ENCODE data around the gene EPG5.

EPG5 gene

DNA sequence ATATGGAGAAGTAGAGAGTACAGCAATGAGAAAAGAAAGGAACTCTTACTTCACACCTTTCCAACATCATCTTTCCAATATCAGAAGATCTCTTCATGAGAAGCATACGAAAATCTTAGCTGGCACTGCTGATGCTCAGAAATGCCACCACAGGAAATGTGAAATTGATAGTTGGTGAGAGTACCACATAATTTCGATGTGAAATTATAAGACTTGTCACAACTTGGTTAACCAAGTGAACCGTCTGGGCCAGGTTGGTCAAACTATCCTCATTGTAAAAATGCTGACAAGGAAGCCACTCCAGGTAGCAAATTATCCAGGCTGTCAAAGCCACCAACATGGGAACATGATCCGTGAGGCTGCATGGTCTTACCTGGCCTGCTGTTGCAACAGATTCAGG lies 66.5 kb downstream of the EPG5 start:
- no peak for DNase-seq
- Histone ChIP-seq H3K4me1 (ENCODE audit: control insufficient read depth, insufficient read depth, low read length, poor library complexity, severe bottlenecking) (no peaks in the 10 kb centered on the region), H3K4me3 (ENCODE audit: insufficient read depth, low read depth, low read length, poor library complexity, severe bottlenecking) (no peak overlapping the region), H3K9me3 (ENCODE audit: control insufficient read depth, low read length) (no peaks in the 10 kb centered on the region), H3K27ac (ENCODE audit: insufficient read depth, low read length, poor library complexity, severe bottlenecking) (no peak overlapping the region), H3K36me3 (ENCODE audit: control insufficient read depth, insufficient read depth, low read length) (peaks cover 72% of the 10 kb centered on the region), H3K27me3 (replicated peaks; ENCODE audit: control insufficient read depth, insufficient read depth, low read length, poor library complexity, severe bottlenecking) (no peaks in the 10 kb centered on the region)

GRCh38 chr18:45896991-45897390 lies 70.1 kb downstream of the EPG5 start:
- H3K36me3 ChIP-seq (ENCODE audit: control insufficient read depth, insufficient read depth, low read length) = peaks cover 60% of the 10 kb centered on the region
- no peak for DNase-seq
- H3K4me1 ChIP-seq (ENCODE audit: control insufficient read depth, insufficient read depth, low read length, poor library complexity, severe bottlenecking) = no peaks in the 10 kb centered on the region

DNA sequence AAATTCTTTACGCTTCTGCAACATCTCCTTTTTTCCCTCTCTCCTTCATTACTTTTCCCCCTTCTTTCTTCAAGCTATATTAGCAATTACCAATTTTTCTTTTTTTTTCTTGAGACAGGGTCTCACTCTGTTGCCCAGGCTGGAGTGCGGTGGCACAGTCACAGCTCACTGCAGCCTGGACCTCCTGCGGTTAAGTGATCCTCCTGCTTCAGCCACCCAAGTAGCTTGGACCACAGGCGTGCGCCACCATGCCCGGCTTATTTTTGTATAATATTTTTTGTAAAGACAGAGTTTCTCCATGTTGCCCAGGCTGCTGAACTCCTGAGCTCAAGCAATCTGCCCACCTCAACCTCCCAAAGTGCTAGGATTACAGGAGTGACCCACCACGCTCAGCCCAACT lies 70.7 kb downstream of the EPG5 start:
- Histone ChIP-seq H3K4me1 (ENCODE audit: control insufficient read depth, insufficient read depth, low read length, poor library complexity, severe bottlenecking) (no peaks in the 10 kb centered on the region), H3K36me3 (ENCODE audit: control insufficient read depth, insufficient read depth, low read length) (peaks cover 55% of the 10 kb centered on the region), H3K27me3 (replicated peaks; ENCODE audit: control insufficient read depth, insufficient read depth, low read length, poor library complexity, severe bottlenecking) (no peaks in the 10 kb centered on the region), H3K4me3 (ENCODE audit: insufficient read depth, low read depth, low read length, poor library complexity, severe bottlenecking) (no peak overlapping the region), H3K9me3 (ENCODE audit: control insufficient read depth, low read length) (no peaks in the 10 kb centered on the region), H3K27ac (ENCODE audit: insufficient read depth, low read length, poor library complexity, severe bottlenecking) (no peak overlapping the region)
- DNase-seq = no peak

More at GRCh38 chr18:45896991-45897390, 70.1 kb downstream of the EPG5 start:
- no peak overlapping the region for H3K27ac ChIP-seq (ENCODE audit: insufficient read depth, low read length, poor library complexity, severe bottlenecking)
- H3K27me3 ChIP-seq (replicated peaks; ENCODE audit: control insufficient read depth, insufficient read depth, low read length, poor library complexity, severe bottlenecking) = no peaks in the 10 kb centered on the region
- H3K9me3 ChIP-seq (ENCODE audit: control insufficient read depth, low read length) = no peaks in the 10 kb centered on the region
- H3K4me3 ChIP-seq (ENCODE audit: insufficient read depth, low read depth, low read length, poor library complexity, severe bottlenecking) = no peak overlapping the region

GRCh38 chr18:45895339-45895738 lies 71.8 kb downstream of the EPG5 start:
- H3K36me3 ChIP-seq (ENCODE audit: control insufficient read depth, insufficient read depth, low read length) = peaks cover 45% of the 10 kb centered on the region
- no peak overlapping the region for H3K4me3 ChIP-seq (ENCODE audit: insufficient read depth, low read depth, low read length, poor library complexity, severe bottlenecking)
- DNase-seq = no peak
- no peaks in the 10 kb centered on the region for H3K9me3 ChIP-seq (ENCODE audit: control insufficient read depth, low read length)
- no peak overlapping the region for H3K27ac ChIP-seq (ENCODE audit: insufficient read depth, low read length, poor library complexity, severe bottlenecking)
- H3K27me3 ChIP-seq (replicated peaks; ENCODE audit: control insufficient read depth, insufficient read depth, low read length, poor library complexity, severe bottlenecking) = no peaks in the 10 kb centered on the region
- H3K4me1 ChIP-seq (ENCODE audit: control insufficient read depth, insufficient read depth, low read length, poor library complexity, severe bottlenecking) = no peaks in the 10 kb centered on the region

- no peak overlapping the region for H3K27ac ChIP-seq (ENCODE audit: insufficient read depth, low read length, poor library complexity, severe bottlenecking)
- peaks cover 45% of the 10 kb centered on the region for H3K36me3 ChIP-seq (ENCODE audit: control insufficient read depth, insufficient read depth, low read length)
- no peaks in the 10 kb centered on the region for H3K4me1 ChIP-seq (ENCODE audit: control insufficient read depth, insufficient read depth, low read length, poor library complexity, severe bottlenecking)
- H3K9me3 ChIP-seq (ENCODE audit: control insufficient read depth, low read length) = no peaks in the 10 kb centered on the region
- no peak overlapping the region for H3K4me3 ChIP-seq (ENCODE audit: insufficient read depth, low read depth, low read length, poor library complexity, severe bottlenecking)
- no peaks in the 10 kb centered on the region for H3K27me3 ChIP-seq (replicated peaks; ENCODE audit: control insufficient read depth, insufficient read depth, low read length, poor library complexity, severe bottlenecking)
- no peak for DNase-seq
Measured at GRCh38 chr18:45894818-45895217, 72.3 kb downstream of the EPG5 start.

GRCh38 chr18:45891806-45892205 lies 75.3 kb downstream of the EPG5 start:
- no peaks in the 10 kb centered on the region for H3K4me1 ChIP-seq (ENCODE audit: control insufficient read depth, insufficient read depth, low read length, poor library complexity, severe bottlenecking)
- H3K4me3 ChIP-seq (ENCODE audit: insufficient read depth, low read depth, low read length, poor library complexity, severe bottlenecking) = no peak overlapping the region
- no peak for DNase-seq
- H3K27ac ChIP-seq (ENCODE audit: insufficient read depth, low read length, poor library complexity, severe bottlenecking) = no peak overlapping the region
- H3K36me3 ChIP-seq (ENCODE audit: control insufficient read depth, insufficient read depth, low read length) = peaks cover 41% of the 10 kb centered on the region
- no peaks in the 10 kb centered on the region for H3K27me3 ChIP-seq (replicated peaks; ENCODE audit: control insufficient read depth, insufficient read depth, low read length, poor library complexity, severe bottlenecking)
- no peaks in the 10 kb centered on the region for H3K9me3 ChIP-seq (ENCODE audit: control insufficient read depth, low read length)

GRCh38 chr18:45890606-45891005 lies 76.5 kb downstream of the EPG5 start:
- Histone ChIP-seq H3K4me3 (ENCODE audit: insufficient read depth, low read depth, low read length, poor library complexity, severe bottlenecking) (no peak overlapping the region), H3K36me3 (ENCODE audit: control insufficient read depth, insufficient read depth, low read length) (peaks cover 30% of the 10 kb centered on the region), H3K4me1 (ENCODE audit: control insufficient read depth, insufficient read depth, low read length, poor library complexity, severe bottlenecking) (no peaks in the 10 kb centered on the region), H3K27me3 (replicated peaks; ENCODE audit: control insufficient read depth, insufficient read depth, low read length, poor library complexity, severe bottlenecking) (no peaks in the 10 kb centered on the region), H3K9me3 (ENCODE audit: control insufficient read depth, low read length) (no peaks in the 10 kb centered on the region), H3K27ac (ENCODE audit: insufficient read depth, low read length, poor library complexity, severe bottlenecking) (no peak overlapping the region)
- no peak for DNase-seq

DNA sequence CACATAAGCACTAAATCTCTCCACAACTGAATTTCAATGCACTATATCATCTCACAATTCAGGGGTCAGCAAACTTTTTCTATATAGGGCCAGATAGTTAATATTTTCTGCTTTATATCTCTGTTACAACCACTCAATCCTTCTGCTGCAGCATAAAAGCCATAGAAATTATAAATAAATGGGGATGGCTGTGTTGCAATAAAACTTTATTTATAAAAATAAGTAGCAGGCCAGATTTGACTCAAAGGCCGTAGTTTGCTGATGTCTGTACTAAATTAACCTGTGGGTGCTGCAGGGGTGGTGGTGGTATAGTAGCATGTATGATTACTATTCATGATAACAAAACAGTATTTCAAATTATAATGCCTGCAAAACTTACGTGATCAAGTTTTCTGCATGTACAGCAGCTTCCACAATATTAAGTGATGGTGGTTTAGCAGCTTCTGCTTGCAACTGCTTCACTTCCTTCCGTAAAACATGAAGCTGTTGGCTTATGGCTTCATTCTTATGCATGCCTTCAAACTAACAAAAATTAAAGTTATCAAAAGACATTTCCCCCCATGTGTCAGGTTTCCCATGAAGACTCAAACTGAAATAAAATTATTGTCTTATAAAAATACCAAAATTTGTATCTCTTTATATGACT lies 77.6 kb downstream of the EPG5 start:
- no peak overlapping the region for H3K4me3 ChIP-seq (ENCODE audit: insufficient read depth, low read depth, low read length, poor library complexity, severe bottlenecking)
- peaks cover 31% of the 10 kb centered on the region for H3K36me3 ChIP-seq (ENCODE audit: control insufficient read depth, insufficient read depth, low read length)
- no peaks in the 10 kb centered on the region for H3K27me3 ChIP-seq (replicated peaks; ENCODE audit: control insufficient read depth, insufficient read depth, low read length, poor library complexity, severe bottlenecking)
- no peak overlapping the region for H3K27ac ChIP-seq (ENCODE audit: insufficient read depth, low read length, poor library complexity, severe bottlenecking)
- no peaks in the 10 kb centered on the region for H3K9me3 ChIP-seq (ENCODE audit: control insufficient read depth, low read length)
- DNase-seq = no peak
- no peaks in the 10 kb centered on the region for H3K4me1 ChIP-seq (ENCODE audit: control insufficient read depth, insufficient read depth, low read length, poor library complexity, severe bottlenecking)

GRCh38 chr18:45887585-45887984 lies 79.5 kb downstream of the EPG5 start:
- no peaks in the 10 kb centered on the region for H3K4me1 ChIP-seq (ENCODE audit: control insufficient read depth, insufficient read depth, low read length, poor library complexity, severe bottlenecking)
- peaks cover 43% of the 10 kb centered on the region for H3K36me3 ChIP-seq (ENCODE audit: control insufficient read depth, insufficient read depth, low read length)
- H3K4me3 ChIP-seq (ENCODE audit: insufficient read depth, low read depth, low read length, poor library complexity, severe bottlenecking) = no peak overlapping the region
- no peak overlapping the region for H3K27ac ChIP-seq (ENCODE audit: insufficient read depth, low read length, poor library complexity, severe bottlenecking)
- H3K27me3 ChIP-seq (replicated peaks; ENCODE audit: control insufficient read depth, insufficient read depth, low read length, poor library complexity, severe bottlenecking) = no peaks in the 10 kb centered on the region
- no peak for DNase-seq
- no peaks in the 10 kb centered on the region for H3K9me3 ChIP-seq (ENCODE audit: control insufficient read depth, low read length)

DNA sequence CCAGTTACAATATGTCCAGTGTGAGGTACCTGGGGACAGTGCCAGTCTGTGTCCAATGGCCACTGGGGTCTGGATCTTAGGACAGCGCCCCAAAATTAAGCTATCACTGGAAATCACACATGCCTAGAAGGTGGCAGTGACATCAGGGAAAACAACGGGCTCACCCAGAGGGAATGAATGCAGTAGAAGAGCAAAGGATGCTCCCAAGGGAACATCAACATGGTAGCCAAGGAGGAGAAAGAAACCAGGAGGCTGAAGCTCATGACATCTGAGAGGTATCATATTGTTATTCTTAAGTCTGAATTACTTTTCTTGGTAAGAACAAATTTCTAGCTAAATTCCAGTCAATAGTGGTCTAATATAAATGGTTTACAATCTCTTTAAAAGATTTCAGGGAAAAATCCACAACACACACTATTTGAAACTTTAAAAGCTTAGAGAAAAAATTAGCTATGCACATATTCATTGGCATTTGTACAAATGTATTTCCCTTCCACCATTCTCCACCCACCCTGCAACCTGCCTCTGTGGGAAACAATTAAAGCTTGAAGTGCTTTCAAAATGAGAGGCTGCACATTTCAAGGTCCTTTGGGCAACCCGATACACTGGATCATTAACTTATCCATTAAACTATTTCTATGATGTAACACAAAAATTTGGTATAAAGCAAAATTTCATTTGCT lies 86.1 kb downstream of the EPG5 start:
- DNase-seq = no peak
- Histone ChIP-seq H3K9me3 (ENCODE audit: control insufficient read depth, low read length) (no peaks in the 10 kb centered on the region), H3K4me1 (ENCODE audit: control insufficient read depth, insufficient read depth, low read length, poor library complexity, severe bottlenecking) (no peaks in the 10 kb centered on the region), H3K4me3 (ENCODE audit: insufficient read depth, low read depth, low read length, poor library complexity, severe bottlenecking) (no peak overlapping the region), H3K27ac (ENCODE audit: insufficient read depth, low read length, poor library complexity, severe bottlenecking) (no peak overlapping the region), H3K27me3 (replicated peaks; ENCODE audit: control insufficient read depth, insufficient read depth, low read length, poor library complexity, severe bottlenecking) (no peaks in the 10 kb centered on the region), H3K36me3 (ENCODE audit: control insufficient read depth, insufficient read depth, low read length) (peaks cover 48% of the 10 kb centered on the region)

All from effector memory CD4-positive, alpha-beta T cell (primary cell).